Upper lobe of left lung (tissue), 6 donors: ENCODE results near the gene ENOX1. TPM values are rescaled to one million over a fixed set of nuclear protein-coding genes. Genes with fewer than 3 reads are reported as not detected.

Source experiments
- ATAC-seq, 2 donors: fragments of 200-7000 bp; cut with Tn5 transposase; one replicate each; pipeline ENCODE4 v1.9.1; 2022; ENCODE audit warnings: mild to moderate bottlenecking in 2 of 2, moderate library complexity in 2 of 2; ENCODE audit not compliant: low FRiP score in 2 of 2
- DNase-seq, 2 donors: peaks; one replicate each; pipeline ENCODE4 v3.0.0-alpha.2; 2019 to 2020
- H3K27ac ChIP-seq, 4 donors: fragments of 200-600 bp; sonication (generic); one replicate each; pipeline ENCODE4 v1.5.1; 2016 to 2019
- H3K27me3 ChIP-seq, 4 donors: fragments of 200-600 bp; sonication (generic); one replicate each; pipeline ENCODE4 v1.5.1; 2017 to 2019
- H3K36me3 ChIP-seq, 4 donors: fragments of 200-600 bp; sonication (generic); one replicate each; pipeline ENCODE4 v1.5.1; 2016 to 2019
- H3K4me1 ChIP-seq, 4 donors: fragments of 200-600 bp; sonication (generic); one replicate each; pipeline ENCODE4 v1.5.1; 2018 to 2019
- H3K4me3 ChIP-seq, 4 donors: fragments of 200-600 bp; sonication (generic); one replicate each; pipeline ENCODE4 v1.5.1; 2017 to 2019; ENCODE audit warnings: mild to moderate bottlenecking in 2 of 4, moderate library complexity in 1 of 4
- H3K9me3 ChIP-seq, 4 donors: fragments of 200-600 bp; sonication (generic); one replicate each; pipeline ENCODE4 v1.5.1; 2018 to 2019
- EP300 ChIP-seq, 4 donors: sonication (generic); formaldehyde crosslinking; IDR thresholded peaks; one replicate each; pipeline ENCODE4 v1.5.1; 2017; ENCODE audit warnings: antibody characterized with exemption in 4 of 4, control low read depth in 2 of 4
- POLR2A ChIP-seq, 4 donors: fragments of 450-650 bp; IDR thresholded peaks; one replicate each; pipeline ENCODE4 v1.5.1; 2016 to 2017; ENCODE audit warnings: antibody characterized with exemption in 4 of 4, mild to moderate bottlenecking in 2 of 4
- POLR2AphosphoS5 ChIP-seq, 2 donors: sonication (generic); formaldehyde crosslinking; IDR thresholded peaks; one replicate each; pipeline ENCODE4 v1.5.1; 2017; ENCODE audit warnings: antibody characterized with exemption in 2 of 2
- WGBS, 2 donors: methylation state at CpG; one replicate each; pipeline ENCODE4 v1.1.5; 2017 to 2018; 5-methylcytosine and 5-hydroxymethylcytosine counted together
- total RNA-seq, 6 donors: library from RNA; depleted of rRNA in 4 of 6; stranded (reverse); fragments of >200 nt in 4 of 6; gene quantifications; one replicate each; pipeline versions ENCODE4 v1.1.0 to v1.2.1, GENCODE V29; 2016 to 2021
- TF ChIP-seq, protein P1 (sequence below), 6 experiments: fragments of 450-650 bp in 4 of 6; fragments of 200-600 bp in 2 of 6; sonication (generic) in 2 of 6; IDR thresholded peaks; one replicate each; pipeline ENCODE4 v1.5.1; 2016 to 2019; ENCODE audit warnings: antibody characterized with exemption in 6 of 6
- donor health status: DM: no; HTN: no; CAD: no; lungs with moderate emphysema.
- donor health status: DM: no; HTN: yes; CAD: no; lungs with severe emphysema.

ENOX1 gene
- total RNA-seq, 6 donors from 2014 or later = 0.20 to 1.0 (median 0.46) TPM; not detected in 2

DNA sequence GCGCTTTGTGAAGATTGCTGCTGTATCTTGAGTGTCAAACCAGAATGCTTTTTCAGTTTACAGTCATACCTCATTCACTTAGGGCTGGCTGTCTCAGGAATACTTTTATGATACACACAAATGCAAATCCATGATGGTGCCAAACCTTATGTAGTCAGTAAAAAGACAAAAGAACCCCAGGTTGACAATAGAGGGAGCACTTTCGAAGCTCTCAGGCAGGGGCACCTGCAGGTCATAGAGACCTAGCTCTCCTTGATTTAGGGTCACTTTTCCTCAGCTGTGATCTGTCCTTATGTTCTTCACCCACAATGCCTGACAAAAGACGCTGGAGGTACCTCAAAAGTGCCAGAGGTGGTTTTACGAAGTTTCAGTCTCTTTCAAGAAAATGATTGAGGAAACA is 591.2 kb downstream of the ENOX1 start:
- H3K4me1 ChIP-seq = no peaks in the 10 kb centered on the region
- no peak overlapping the region for H3K27ac ChIP-seq
- WGBS, 2 donors = 85 to 91% methylated on average over 4 of the region's 4 CpGs
- H3K36me3 ChIP-seq = no peaks in the 10 kb centered on the region
- DNase-seq (no peak), ATAC-seq (no peak)
- H3K27me3 ChIP-seq = no peaks in the 10 kb centered on the region
- H3K4me3 ChIP-seq = no peak overlapping the region
- no peaks in the 10 kb centered on the region for H3K9me3 ChIP-seq
- TF ChIP-seq POLR2AphosphoS5 (IDR thresholded peaks at IDR 0.05) (no peak), EP300 (IDR thresholded peaks at IDR 0.05) (no peak), POLR2A (IDR thresholded peaks at IDR 0.05) (no peak)
- TF ChIP-seq, protein P1, sequence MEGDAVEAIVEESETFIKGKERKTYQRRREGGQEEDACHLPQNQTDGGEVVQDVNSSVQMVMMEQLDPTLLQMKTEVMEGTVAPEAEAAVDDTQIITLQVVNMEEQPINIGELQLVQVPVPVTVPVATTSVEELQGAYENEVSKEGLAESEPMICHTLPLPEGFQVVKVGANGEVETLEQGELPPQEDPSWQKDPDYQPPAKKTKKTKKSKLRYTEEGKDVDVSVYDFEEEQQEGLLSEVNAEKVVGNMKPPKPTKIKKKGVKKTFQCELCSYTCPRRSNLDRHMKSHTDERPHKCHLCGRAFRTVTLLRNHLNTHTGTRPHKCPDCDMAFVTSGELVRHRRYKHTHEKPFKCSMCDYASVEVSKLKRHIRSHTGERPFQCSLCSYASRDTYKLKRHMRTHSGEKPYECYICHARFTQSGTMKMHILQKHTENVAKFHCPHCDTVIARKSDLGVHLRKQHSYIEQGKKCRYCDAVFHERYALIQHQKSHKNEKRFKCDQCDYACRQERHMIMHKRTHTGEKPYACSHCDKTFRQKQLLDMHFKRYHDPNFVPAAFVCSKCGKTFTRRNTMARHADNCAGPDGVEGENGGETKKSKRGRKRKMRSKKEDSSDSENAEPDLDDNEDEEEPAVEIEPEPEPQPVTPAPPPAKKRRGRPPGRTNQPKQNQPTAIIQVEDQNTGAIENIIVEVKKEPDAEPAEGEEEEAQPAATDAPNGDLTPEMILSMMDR (IDR thresholded peaks at IDR 0.05) = no peak

DNA sequence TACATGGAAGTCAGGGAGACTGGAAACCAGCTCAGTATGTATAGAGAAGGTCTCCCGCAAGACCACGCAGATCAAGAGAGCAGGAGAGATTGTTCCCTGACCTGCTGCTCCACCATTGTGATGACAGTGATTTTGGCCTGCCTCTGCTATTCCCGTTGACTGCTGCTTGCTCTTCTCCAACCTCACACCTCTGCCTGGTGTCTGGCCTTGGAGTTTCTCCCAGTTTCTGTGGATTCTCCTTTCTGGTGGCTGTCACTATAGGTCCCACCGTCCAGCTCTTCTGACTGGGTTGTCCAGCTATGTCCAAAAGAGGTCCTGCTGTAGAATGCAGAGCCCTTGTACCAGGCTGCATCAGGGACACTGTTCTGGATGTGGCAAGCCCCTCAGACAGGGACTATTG is 591.7 kb downstream of the ENOX1 start:
- no peak for TF ChIP-seq POLR2A (IDR thresholded peaks at IDR 0.05)
- TF ChIP-seq EP300 (IDR thresholded peaks at IDR 0.05) = no peak
- TF ChIP-seq POLR2AphosphoS5 (IDR thresholded peaks at IDR 0.05) = no peak
- TF ChIP-seq, protein P1 (IDR thresholded peaks at IDR 0.05) = no peak
- Histone ChIP-seq H3K9me3 (no peaks in the 10 kb centered on the region), H3K27ac (no peak overlapping the region), H3K27me3 (no peaks in the 10 kb centered on the region), H3K4me1 (no peaks in the 10 kb centered on the region), H3K4me3 (no peak overlapping the region), H3K36me3 (no peaks in the 10 kb centered on the region)
- no peak for ATAC-seq
- WGBS, 2 donors = 81 to 87% methylated on average over 4 of the region's 4 CpGs
- no peak for DNase-seq

DNA sequence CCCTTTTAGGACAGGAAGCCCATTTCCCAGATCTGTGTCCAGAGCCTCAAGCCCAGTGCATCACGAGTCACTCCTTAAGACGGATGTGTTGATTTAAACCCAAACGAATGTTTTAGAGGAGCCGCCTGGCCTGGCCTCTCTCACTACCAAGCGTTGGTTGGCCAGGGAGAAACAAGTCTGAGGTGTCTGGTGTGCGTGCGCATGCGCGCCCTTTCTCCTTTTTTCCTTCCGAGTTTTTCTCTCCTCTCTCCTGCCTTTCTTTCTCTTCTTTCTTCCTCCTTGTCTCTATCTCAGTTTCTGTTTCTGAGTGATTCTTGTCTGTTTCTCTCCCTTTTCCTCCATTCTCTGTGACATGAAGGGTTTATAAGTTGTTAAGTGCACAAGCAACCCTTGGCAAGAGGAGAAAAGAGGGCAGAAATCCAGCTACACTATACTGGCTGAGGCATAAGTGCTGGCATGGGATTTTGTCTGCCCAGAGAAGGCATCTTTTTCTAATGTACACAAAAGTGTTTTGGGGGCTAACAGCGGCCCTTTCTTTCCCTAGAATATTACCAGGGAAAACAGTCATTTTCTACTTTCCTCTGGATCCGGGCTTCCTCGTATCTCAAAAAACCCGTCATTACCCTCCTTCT is 592.9 kb downstream of the ENOX1 start:
- TF ChIP-seq, protein P1 (IDR thresholded peaks at IDR 0.05) = no peak
- TF ChIP-seq EP300 (IDR thresholded peaks at IDR 0.05) = no peak
- TF ChIP-seq POLR2A (IDR thresholded peaks at IDR 0.05) = no peak
- Histone ChIP-seq H3K4me1 (no peaks in the 10 kb centered on the region), H3K36me3 (no peaks in the 10 kb centered on the region), H3K9me3 (no peaks in the 10 kb centered on the region), H3K27me3 (no peaks in the 10 kb centered on the region), H3K27ac (no peak overlapping the region), H3K4me3 (no peak overlapping the region)
- DNase-seq = no peak
- ATAC-seq = peak in 1 of 2 donors; percentile 16
- 82 to 88% methylated on average over 14 of the region's 14 CpGs for WGBS, 2 donors

DNA sequence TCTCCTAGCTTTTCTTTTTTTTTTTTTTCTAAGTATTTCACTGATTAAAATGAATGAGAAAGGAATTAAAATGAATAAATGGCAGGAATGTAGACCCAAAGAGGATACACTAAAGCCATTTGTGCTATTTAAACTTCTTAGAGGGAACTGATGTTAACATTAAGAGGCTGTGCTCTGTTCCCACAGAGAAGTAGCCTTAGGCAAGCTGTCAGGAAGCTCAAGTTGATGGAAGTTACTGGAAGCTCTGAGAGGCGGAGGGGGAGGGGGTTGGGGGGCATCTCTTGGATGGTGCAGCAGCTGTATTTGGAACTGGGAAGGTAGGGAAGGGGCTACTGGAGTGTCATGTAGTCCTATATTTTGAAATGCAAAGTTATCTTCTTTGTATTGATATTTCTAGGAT is 595.2 kb downstream of the ENOX1 start:
- no peak for DNase-seq
- H3K4me3 ChIP-seq = no peak overlapping the region
- ATAC-seq = no peak
- TF ChIP-seq, protein P1 (IDR thresholded peaks at IDR 0.05) = no peak
- TF ChIP-seq POLR2AphosphoS5 (IDR thresholded peaks at IDR 0.05) = no peak
- no peak for TF ChIP-seq EP300 (IDR thresholded peaks at IDR 0.05)
- TF ChIP-seq POLR2A (IDR thresholded peaks at IDR 0.05) = no peak
- H3K27ac ChIP-seq = no peak overlapping the region
- no peaks in the 10 kb centered on the region for H3K27me3 ChIP-seq
- no peaks in the 10 kb centered on the region for H3K36me3 ChIP-seq
- no peaks in the 10 kb centered on the region for H3K9me3 ChIP-seq
- 75 to 100% methylated on average over 1 of the region's 1 CpG for WGBS, 2 donors
- no peaks in the 10 kb centered on the region for H3K4me1 ChIP-seq

DNA sequence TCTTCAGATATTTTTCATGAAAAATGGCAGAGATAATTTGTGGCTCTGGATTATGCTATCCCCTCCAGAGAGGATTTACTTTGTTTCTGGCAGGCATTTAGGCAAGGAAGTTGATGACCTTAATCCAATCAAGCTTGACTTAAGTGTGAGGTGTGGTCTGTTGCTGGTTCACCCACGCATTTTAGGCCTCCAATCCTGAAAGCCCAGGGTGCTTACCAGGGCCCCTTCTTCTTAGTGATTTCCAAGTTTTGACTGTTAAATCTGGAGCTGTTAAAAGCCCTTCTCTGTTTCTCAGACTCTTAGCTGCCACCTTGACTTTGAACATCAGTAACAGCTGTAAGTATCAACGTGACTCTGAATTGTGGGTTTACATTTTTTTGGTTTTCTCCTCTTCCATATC is 601.5 kb downstream of the ENOX1 start:
- Histone ChIP-seq H3K27ac (no peak overlapping the region), H3K36me3 (no peaks in the 10 kb centered on the region), H3K27me3 (no peaks in the 10 kb centered on the region), H3K4me1 (no peaks in the 10 kb centered on the region), H3K9me3 (no peaks in the 10 kb centered on the region), H3K4me3 (no peak overlapping the region)
- ATAC-seq (no peak), DNase-seq (no peak)
- no peak for TF ChIP-seq POLR2AphosphoS5 (IDR thresholded peaks at IDR 0.05)
- no peak for TF ChIP-seq EP300 (IDR thresholded peaks at IDR 0.05)
- no peak for TF ChIP-seq POLR2A (IDR thresholded peaks at IDR 0.05)
- TF ChIP-seq, protein P1 (IDR thresholded peaks at IDR 0.05) = no peak
- 80 to 90% methylated on average over 2 of the region's 2 CpGs for WGBS, 2 donors
